GM23248 (cell line): ENCODE results near the gene TRIM58.

Experiments used
- EZH2 ChIP-seq: fragments of 200-600 bp; sonication (generic); IDR thresholded peaks from 2 replicates; pipeline ENCODE4 v1.6.1; 2018; ENCODE audit warnings: antibody characterized with exemption, mild to moderate bottlenecking; ENCODE audit not compliant: insufficient read depth, poor library complexity, severe bottlenecking
- EZH2phosphoT487 ChIP-seq: fragments of 200-600 bp; sonication (generic); IDR thresholded peaks from 2 replicates; pipeline ENCODE4 v1.6.1; 2018; ENCODE audit warnings: antibody characterized with exemption, moderate library complexity, mild to moderate bottlenecking, low read depth; ENCODE audit not compliant: insufficient read depth

DNA sequence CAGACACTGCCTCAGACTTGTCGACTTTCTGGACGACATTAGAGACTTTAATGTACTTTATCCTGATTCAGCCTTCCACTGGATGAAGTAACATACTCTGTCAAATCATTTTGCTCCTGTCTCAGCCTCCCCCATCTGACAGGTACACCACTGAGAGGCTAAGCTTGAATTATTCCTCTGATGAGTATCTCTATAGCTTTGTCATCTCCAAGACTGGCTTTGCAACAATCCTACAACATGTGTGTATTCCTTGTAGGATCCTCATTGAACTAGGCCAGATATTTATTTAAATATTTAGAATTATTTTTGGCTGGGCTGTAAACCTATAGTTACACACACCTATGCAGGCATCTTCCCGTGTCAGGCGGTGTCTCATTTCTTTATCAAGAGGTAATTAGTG is 1.1 kb upstream of the TRIM58 start:
- no peak for TF ChIP-seq EZH2
- TF ChIP-seq EZH2phosphoT487, result no peak
